Trophoblast cell (in vitro differentiated cells and primary cell): ENCODE data around the gene BABAM2.
"Not testable (repeated sequence)": the region's sequence is repeated elsewhere in the genome, so short reads cannot be mapped to it uniquely, and the experiment has no call there.

Experiments used
- DNase-seq, 2 donors: peaks; one replicate each; pipeline ENCODE4 v3.0.0-alpha.2; 2016
- H2AFZ ChIP-seq: 2 replicates; pipeline ENCODE4 v1.6.1; 2013; ENCODE audit warnings: low read length, moderate library complexity, mild to moderate bottlenecking; ENCODE audit not compliant: insufficient read depth, poor library complexity
- H2AK5ac ChIP-seq: 2 replicates; pipeline ENCODE4 v1.6.1; 2013; ENCODE audit warnings: mild to moderate bottlenecking, low read length
- H2BK120ac ChIP-seq: 2 replicates; pipeline ENCODE4 v1.6.1; 2013; ENCODE audit warnings: low read length, mild to moderate bottlenecking, moderate library complexity; ENCODE audit not compliant: insufficient read depth, poor library complexity
- H2BK12ac ChIP-seq: 2 replicates; pipeline ENCODE4 v1.6.1; 2013; ENCODE audit warnings: mild to moderate bottlenecking, low read length, moderate library complexity
- H2BK5ac ChIP-seq: 2 replicates; pipeline ENCODE4 v1.6.1; 2013; ENCODE audit warnings: low read length, low read depth, moderate library complexity, mild to moderate bottlenecking; ENCODE audit not compliant: poor library complexity
- H3K14ac ChIP-seq: 2 replicates; pipeline ENCODE4 v1.6.1; 2013; ENCODE audit warnings: mild to moderate bottlenecking, low read length
- H3K18ac ChIP-seq: 2 replicates; pipeline ENCODE4 v1.6.1; 2013; ENCODE audit warnings: mild to moderate bottlenecking, low read length
- H3K23ac ChIP-seq: 2 replicates; pipeline ENCODE4 v1.6.1; 2013; ENCODE audit warnings: low read length
- H3K27ac ChIP-seq: 2 replicates; pipeline ENCODE4 v1.5.1; 2013; ENCODE audit warnings: low read depth, mild to moderate bottlenecking, inconsistent platforms, low read length, moderate library complexity
- H3K27me3 ChIP-seq: 2 replicates; pipeline ENCODE4 v1.6.1; 2013; ENCODE audit warnings: inconsistent platforms, mild to moderate bottlenecking, low read length, moderate library complexity; ENCODE audit not compliant: insufficient read depth
- H3K36me3 ChIP-seq, 2 experiments: 1 replicate in 1 of 2; 2 replicates in 1 of 2; pipeline ENCODE4 v1.6.1; 2013; ENCODE audit warnings: low read length in 2 of 2, mild to moderate bottlenecking in 2 of 2, moderate library complexity in 1 of 2; ENCODE audit not compliant: insufficient read depth in 2 of 2, control insufficient read depth in 1 of 2
- H3K4ac ChIP-seq: 2 replicates; pipeline ENCODE4 v1.6.1; 2013; ENCODE audit warnings: low read depth, mild to moderate bottlenecking, low read length, moderate library complexity
- H3K4me1 ChIP-seq, 2 experiments: 1 replicate in 1 of 2; 2 replicates in 1 of 2; pipeline ENCODE4 v1.6.1; 2013; ENCODE audit warnings: low read length in 2 of 2, mild to moderate bottlenecking in 2 of 2, moderate library complexity in 1 of 2; ENCODE audit not compliant: insufficient read depth in 2 of 2, control insufficient read depth in 1 of 2
- H3K4me2 ChIP-seq: 2 replicates; pipeline ENCODE4 v1.6.1; 2013; ENCODE audit warnings: inconsistent platforms, mild to moderate bottlenecking, low read length, moderate library complexity
- H3K4me3 ChIP-seq: 2 replicates; pipeline ENCODE4 v1.5.1; 2013; ENCODE audit warnings: mild to moderate bottlenecking, low read depth, low read length, inconsistent platforms
- H3K79me1 ChIP-seq: one replicate; pipeline ENCODE4 v1.6.1; 2013; ENCODE audit warnings: low read length
- H3K79me2 ChIP-seq: 2 replicates; pipeline ENCODE4 v1.6.1; 2013; ENCODE audit warnings: low read length, mild to moderate bottlenecking; ENCODE audit not compliant: control insufficient read depth, insufficient read depth, poor library complexity
- H3K9ac ChIP-seq: 2 replicates; pipeline ENCODE4 v1.6.1; 2013; ENCODE audit warnings: mild to moderate bottlenecking, low read length
- H3K9me3 ChIP-seq: 2 replicates; pipeline ENCODE4 v1.6.1; 2013; ENCODE audit warnings: low read depth, mild to moderate bottlenecking, control low read depth, inconsistent platforms, low read length; ENCODE audit not compliant: insufficient read depth
- H4K12ac ChIP-seq: 2 replicates; pipeline ENCODE4 v1.6.1; 2013; ENCODE audit warnings: low read depth, mild to moderate bottlenecking, low read length, moderate library complexity
- H4K8ac ChIP-seq: 2 replicates; pipeline ENCODE4 v1.6.1; 2013; ENCODE audit warnings: low read depth, mild to moderate bottlenecking, low read length, moderate library complexity
- H4K91ac ChIP-seq: one replicate; pipeline ENCODE4 v1.6.1; 2013; ENCODE audit warnings: low read depth, mild to moderate bottlenecking, low read length, moderate library complexity
- WGBS: extraction: QIAGEN DNeasy Blood & Tissue Kit; methylation state at CpG from one replicate; pipeline ENCODE4 v1.1.7; 2013; ENCODE audit warnings: missing lambda C conversion rate; ENCODE audit not compliant: insufficient read length, insufficient coverage; ENCODE audit errors: extremely low coverage; 5-methylcytosine and 5-hydroxymethylcytosine counted together

The BABAM2 gene

GRCh38 chr2:27860111-27860510 is 30.4 kb upstream of the BABAM2 start:
- Histone ChIP-seq H3K18ac (no peak overlapping the region), H3K36me3 (no peaks in the 10 kb centered on the region), H3K79me1 (no peaks in the 10 kb centered on the region), H3K4me1 (no peaks in the 10 kb centered on the region), H3K4me2 (no peak overlapping the region), H3K23ac (no peak overlapping the region), H4K8ac (no peak overlapping the region), H3K9ac (no peak overlapping the region), H3K79me2 (no peaks in the 10 kb centered on the region), H3K4me3 (no peak overlapping the region), H2BK12ac (no peak overlapping the region), H3K27me3 (no peaks in the 10 kb centered on the region), H3K9me3 (no peaks in the 10 kb centered on the region), H3K4ac (no peak overlapping the region), H2AK5ac (no peak overlapping the region), H4K12ac (no peak overlapping the region), H3K27ac (no peak overlapping the region), H2AFZ (no peak overlapping the region), H3K14ac (no peak overlapping the region), H2BK120ac (no peak overlapping the region), H2BK5ac (no peak overlapping the region), H4K91ac (no peak overlapping the region)
- DNase-seq = peak in 1 of 2 donors; percentile 77

GRCh38 chr2:27863146-27863545 is 27.4 kb upstream of the BABAM2 start:
- H3K79me2 ChIP-seq = no peaks in the 10 kb centered on the region
- H3K4ac ChIP-seq = no peak overlapping the region
- no peak overlapping the region for H2AK5ac ChIP-seq
- no peak overlapping the region for H3K9ac ChIP-seq
- H3K27ac ChIP-seq = no peak overlapping the region
- no peak overlapping the region for H2AFZ ChIP-seq
- no peak overlapping the region for H4K8ac ChIP-seq
- H2BK120ac ChIP-seq = no peak overlapping the region
- H2BK5ac ChIP-seq = no peak overlapping the region
- H3K9me3 ChIP-seq = no peaks in the 10 kb centered on the region
- no CpG with 5 or more reads among the region's 1 CpG for WGBS
- H2BK12ac ChIP-seq = no peak overlapping the region
- DNase-seq = no peak
- no peaks in the 10 kb centered on the region for H3K79me1 ChIP-seq
- H3K27me3 ChIP-seq = no peaks in the 10 kb centered on the region
- no peaks in the 10 kb centered on the region for H3K4me1 ChIP-seq
- no peak overlapping the region for H4K12ac ChIP-seq
- no peak overlapping the region for H3K4me2 ChIP-seq
- H3K23ac ChIP-seq = no peak overlapping the region
- H3K14ac ChIP-seq = no peak overlapping the region
- no peak overlapping the region for H3K18ac ChIP-seq
- no peak overlapping the region for H4K91ac ChIP-seq
- H3K36me3 ChIP-seq = no peaks in the 10 kb centered on the region
- no peak overlapping the region for H3K4me3 ChIP-seq

- not testable (repeated sequence) for H3K18ac ChIP-seq, H3K36me3 ChIP-seq, H3K27ac ChIP-seq, H2AFZ ChIP-seq, H3K4me2 ChIP-seq, H3K79me2 ChIP-seq, H2BK12ac ChIP-seq, H3K27me3 ChIP-seq, H2BK5ac ChIP-seq, H4K12ac ChIP-seq, H2BK120ac ChIP-seq, H4K8ac ChIP-seq, H3K4me1 ChIP-seq, H3K79me1 ChIP-seq, H4K91ac ChIP-seq, H3K14ac ChIP-seq, H3K4me3 ChIP-seq, H3K9ac ChIP-seq, H3K23ac ChIP-seq, H3K4ac ChIP-seq, DNase-seq, H2AK5ac ChIP-seq, H3K9me3 ChIP-seq
- no CpG with 5 or more reads among the region's 5 CpGs for WGBS
These were observed 26.6 kb upstream of the BABAM2 start for GRCh38 chr2:27863955-27864354.

GRCh38 chr2:27866237-27866636 is 24.3 kb upstream of the BABAM2 start:
- Histone ChIP-seq H3K4me1 (no peaks in the 10 kb centered on the region), H4K12ac (no peak overlapping the region), H3K4ac (no peak overlapping the region), H3K79me1 (no peaks in the 10 kb centered on the region), H2AK5ac (no peak overlapping the region), H3K27ac (no peak overlapping the region), H3K14ac (no peak overlapping the region), H2BK12ac (no peak overlapping the region), H2BK5ac (no peak overlapping the region), H3K18ac (no peak overlapping the region), H3K4me2 (no peak overlapping the region), H3K9ac (no peak overlapping the region), H2BK120ac (no peak overlapping the region), H3K4me3 (no peak overlapping the region), H4K8ac (no peak overlapping the region), H4K91ac (no peak overlapping the region), H3K79me2 (no peaks in the 10 kb centered on the region), H3K36me3 (no peaks in the 10 kb centered on the region), H3K27me3 (no peaks in the 10 kb centered on the region), H2AFZ (no peak overlapping the region), H3K23ac (no peak overlapping the region), H3K9me3 (no peaks in the 10 kb centered on the region)
- DNase-seq = no peak
- no CpG with 5 or more reads among the region's 1 CpG for WGBS
